ENCODE measurements around the gene CD36. TPM values are rescaled to one million over a fixed set of nuclear protein-coding genes. Genes with fewer than 3 reads are reported as not detected.

The CD36 gene
- under 1 TPM; 0.42 to 0.87 (median 0.68) TPM for total RNA-seq

DNA sequence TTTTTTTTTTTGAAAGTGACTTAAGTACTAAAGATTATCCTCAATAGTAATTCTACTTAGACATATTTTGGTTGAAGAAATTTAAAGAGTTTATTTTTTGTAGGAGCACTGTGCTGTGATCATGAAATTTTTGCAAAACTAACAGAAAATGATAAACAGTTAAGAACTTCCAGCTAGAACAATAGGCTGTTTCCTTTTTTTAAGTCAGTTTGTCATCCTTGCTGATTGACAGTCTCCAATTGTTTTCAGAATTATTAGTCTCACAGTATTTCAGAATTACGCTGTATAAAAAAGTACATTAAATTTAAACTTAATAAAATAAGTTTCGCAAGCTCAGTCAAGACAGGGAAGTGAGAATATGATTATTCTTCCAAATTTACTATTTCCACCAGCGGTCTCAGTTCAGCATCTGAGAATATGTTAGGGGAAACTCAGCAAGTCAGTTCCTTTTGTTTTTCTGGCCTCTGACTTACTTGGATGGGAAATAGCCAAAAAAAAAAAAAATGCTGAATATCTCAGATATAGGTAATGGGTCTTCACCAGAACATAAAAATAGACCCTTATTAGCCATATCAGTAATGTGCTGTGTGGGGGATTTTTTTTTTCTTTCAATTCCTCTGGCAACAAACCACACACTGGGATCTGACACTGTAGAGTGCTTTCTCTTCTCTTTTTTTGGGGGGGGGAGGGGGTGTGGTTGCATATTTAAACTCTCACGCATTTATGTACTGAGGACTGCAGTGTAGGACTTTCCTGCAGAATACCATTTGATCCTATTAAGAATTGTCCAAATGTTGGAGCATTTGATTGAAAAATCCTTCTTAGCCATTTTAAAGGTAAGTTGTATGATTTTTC lies at the start of gene CD36:
CD36 (plus strand) TSS at position 732 of the 855 bp plus-strand sequence. CDS start 8,099 bp downstream, outside the sequence.
- ATAC-seq (no peak), DNase-seq (no peak)
- no peaks in the 10 kb centered on the region for H3K4me1 Mint-ChIP-seq (ENCODE audit: low read depth)
- H3K4me3 Mint-ChIP-seq = no peak within 1 kb of the TSS
- peaks cover 5% of the 10 kb centered on the region for H3K9me3 Mint-ChIP-seq
- H3K36me3 Mint-ChIP-seq (ENCODE audit: insufficient read depth) = no peaks in the 10 kb centered on the region
- no peaks in the 10 kb centered on the region for H3K27me3 Mint-ChIP-seq (ENCODE audit: low read depth)

DNA sequence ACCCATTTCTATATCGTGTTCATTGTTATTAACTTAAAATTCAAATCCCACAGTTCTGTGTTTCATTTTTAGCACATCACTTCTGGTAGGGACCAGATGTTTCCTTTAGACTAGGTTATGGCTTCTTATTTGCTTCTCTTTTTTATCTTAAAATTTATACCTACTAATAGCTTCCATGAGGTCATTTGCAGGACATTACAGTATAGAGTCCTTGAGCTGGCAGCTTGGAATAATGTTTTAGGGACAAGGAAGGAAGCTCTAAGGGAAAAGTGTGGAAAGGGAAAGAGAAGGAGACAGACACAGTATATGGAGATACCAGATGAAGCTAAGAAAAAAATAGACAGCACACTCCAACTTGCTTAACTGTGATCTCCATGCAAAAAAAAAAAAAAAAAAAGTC lies 48.8 kb upstream of the CD36 start:
- H3K4me3 Mint-ChIP-seq = no peak overlapping the region
- no peak for ATAC-seq
- H3K36me3 Mint-ChIP-seq (ENCODE audit: insufficient read depth) = no peaks in the 10 kb centered on the region
- H3K9me3 Mint-ChIP-seq = peaks cover 4% of the 10 kb centered on the region
- H3K4me1 Mint-ChIP-seq (ENCODE audit: low read depth) = no peaks in the 10 kb centered on the region
- H3K27me3 Mint-ChIP-seq (ENCODE audit: low read depth) = no peaks in the 10 kb centered on the region
- no peak for DNase-seq

- no peak for ATAC-seq
- no peaks in the 10 kb centered on the region for H3K27me3 Mint-ChIP-seq (ENCODE audit: low read depth)
Measured at GRCh38 chr7:80591654-80592053, 46.8 kb upstream of the CD36 start.

GRCh38 chr7:80593869-80594586 lies 44.4 kb upstream of the CD36 start:
- Mint-ChIP-seq H3K27me3 (ENCODE audit: low read depth) (no peaks in the 10 kb centered on the region), H3K4me3 (no peak overlapping the region), H3K9me3 (peaks cover 4% of the 10 kb centered on the region), H3K4me1 (ENCODE audit: low read depth) (no peaks in the 10 kb centered on the region), H3K36me3 (ENCODE audit: insufficient read depth) (no peaks in the 10 kb centered on the region)
- ATAC-seq (no peak), DNase-seq (no peak)

More at GRCh38 chr7:80591654-80592053, 46.8 kb upstream of the CD36 start:
- no peaks in the 10 kb centered on the region for H3K36me3 Mint-ChIP-seq (ENCODE audit: insufficient read depth)
- H3K4me1 Mint-ChIP-seq (ENCODE audit: low read depth) = no peaks in the 10 kb centered on the region
- DNase-seq = no peak
- peaks cover 4% of the 10 kb centered on the region for H3K9me3 Mint-ChIP-seq
- H3K4me3 Mint-ChIP-seq = no peak overlapping the region

- H3K9me3 Mint-ChIP-seq = peaks cover 4% of the 10 kb centered on the region
- DNase-seq = no peak
- no peak for ATAC-seq
- no peaks in the 10 kb centered on the region for H3K36me3 Mint-ChIP-seq (ENCODE audit: insufficient read depth)
- H3K4me3 Mint-ChIP-seq = no peak overlapping the region
- H3K4me1 Mint-ChIP-seq (ENCODE audit: low read depth) = no peaks in the 10 kb centered on the region
- H3K27me3 Mint-ChIP-seq (ENCODE audit: low read depth) = no peaks in the 10 kb centered on the region
Measured at GRCh38 chr7:80596933-80597517, 41.4 kb upstream of the CD36 start.

GRCh38 chr7:80597875-80598274 lies 40.6 kb upstream of the CD36 start:
- no peak for DNase-seq
- Mint-ChIP-seq H3K9me3 (peaks cover 4% of the 10 kb centered on the region), H3K36me3 (ENCODE audit: insufficient read depth) (no peaks in the 10 kb centered on the region), H3K27me3 (ENCODE audit: low read depth) (no peaks in the 10 kb centered on the region), H3K4me3 (no peak overlapping the region), H3K4me1 (ENCODE audit: low read depth) (no peaks in the 10 kb centered on the region)
- ATAC-seq = no peak

DNA sequence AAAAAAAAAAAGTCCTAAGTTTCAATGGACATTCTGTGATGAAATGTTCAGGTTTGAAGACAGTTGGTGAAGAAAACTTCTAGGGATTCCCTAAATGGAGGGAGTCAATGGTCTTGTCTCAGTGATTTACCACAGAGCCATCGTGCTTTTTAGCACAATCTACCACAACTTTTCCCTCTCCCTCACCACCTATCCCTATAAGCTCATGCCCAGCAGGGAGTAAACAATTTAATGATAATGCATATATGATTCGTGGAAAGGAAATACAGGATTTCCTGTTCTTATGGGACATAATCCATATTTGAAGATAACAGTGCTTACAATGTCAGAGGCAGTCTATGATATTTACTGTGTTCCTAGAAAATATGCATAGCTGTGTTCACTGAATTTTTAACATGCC lies 38.4 kb upstream of the CD36 start:
- Mint-ChIP-seq H3K4me3 (no peak overlapping the region), H3K4me1 (ENCODE audit: low read depth) (no peaks in the 10 kb centered on the region), H3K27me3 (ENCODE audit: low read depth) (no peaks in the 10 kb centered on the region), H3K36me3 (ENCODE audit: insufficient read depth) (no peaks in the 10 kb centered on the region), H3K9me3 (no peaks in the 10 kb centered on the region)
- DNase-seq (no peak), ATAC-seq (no peak)

GRCh38 chr7:80601999-80602398 lies 36.4 kb upstream of the CD36 start:
- Mint-ChIP-seq H3K4me3 (no peak overlapping the region), H3K9me3 (no peaks in the 10 kb centered on the region), H3K4me1 (ENCODE audit: low read depth) (no peaks in the 10 kb centered on the region), H3K27me3 (ENCODE audit: low read depth) (no peaks in the 10 kb centered on the region), H3K36me3 (ENCODE audit: insufficient read depth) (no peaks in the 10 kb centered on the region)
- DNase-seq (no peak), ATAC-seq (no peak)

GRCh38 chr7:80603940-80604339 lies 34.5 kb upstream of the CD36 start:
- Mint-ChIP-seq H3K27me3 (ENCODE audit: low read depth) (no peaks in the 10 kb centered on the region), H3K4me1 (ENCODE audit: low read depth) (no peaks in the 10 kb centered on the region), H3K36me3 (ENCODE audit: insufficient read depth) (no peaks in the 10 kb centered on the region), H3K4me3 (no peak overlapping the region), H3K9me3 (no peaks in the 10 kb centered on the region)
- no peak for DNase-seq
- no peak for ATAC-seq

- H3K4me1 Mint-ChIP-seq (ENCODE audit: low read depth) = no peaks in the 10 kb centered on the region
- DNase-seq = no peak
- no peaks in the 10 kb centered on the region for H3K36me3 Mint-ChIP-seq (ENCODE audit: insufficient read depth)
- ATAC-seq = no peak
- H3K9me3 Mint-ChIP-seq = no peaks in the 10 kb centered on the region
- no peak overlapping the region for H3K4me3 Mint-ChIP-seq
- H3K27me3 Mint-ChIP-seq (ENCODE audit: low read depth) = no peaks in the 10 kb centered on the region
Measured at GRCh38 chr7:80604436-80604835, 34.0 kb upstream of the CD36 start.

DNA sequence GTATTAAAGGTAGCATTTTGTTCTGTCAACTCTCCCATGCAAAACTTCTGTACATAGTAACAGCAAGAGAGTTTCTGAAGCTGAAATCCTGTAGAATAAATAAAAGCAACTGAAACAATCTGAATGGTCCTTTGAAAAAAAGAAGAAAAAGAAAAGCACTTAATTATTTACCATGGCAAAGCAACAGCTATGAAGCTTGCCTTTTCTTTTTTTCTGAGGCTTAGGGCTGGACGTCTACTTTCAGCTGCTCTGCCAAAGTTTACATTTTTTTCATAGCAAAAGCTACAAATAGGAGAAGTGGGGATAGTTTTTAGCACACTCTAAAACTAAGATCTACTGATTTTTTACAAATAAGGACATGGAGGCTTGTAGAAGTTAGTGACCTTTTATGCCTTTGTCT lies 31.3 kb upstream of the CD36 start:
- no peaks in the 10 kb centered on the region for H3K4me1 Mint-ChIP-seq (ENCODE audit: low read depth)
- H3K36me3 Mint-ChIP-seq (ENCODE audit: insufficient read depth) = no peaks in the 10 kb centered on the region
- H3K4me3 Mint-ChIP-seq = no peak overlapping the region
- ATAC-seq = no peak
- DNase-seq = no peak
- H3K27me3 Mint-ChIP-seq (ENCODE audit: low read depth) = no peaks in the 10 kb centered on the region
- no peaks in the 10 kb centered on the region for H3K9me3 Mint-ChIP-seq

DNA sequence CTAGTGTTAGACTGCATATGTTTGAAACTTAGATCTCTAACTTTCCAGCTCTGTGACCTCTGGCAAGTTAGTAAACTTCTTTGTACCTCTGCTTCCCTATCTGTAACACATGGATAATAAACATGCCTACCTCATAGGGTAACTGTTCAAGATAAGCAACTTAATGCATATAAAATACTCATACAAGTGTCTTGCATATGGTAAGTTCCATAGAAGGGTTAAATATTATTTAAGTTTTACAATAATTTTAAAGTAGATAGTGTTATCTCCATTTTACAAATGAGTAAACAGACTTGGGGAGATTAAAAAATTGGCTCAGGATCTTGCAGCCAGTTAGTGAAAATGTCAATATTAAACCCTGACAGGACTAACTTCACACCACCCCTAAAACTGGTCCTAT lies 30.1 kb upstream of the CD36 start:
- Mint-ChIP-seq H3K4me3 (no peak overlapping the region), H3K4me1 (ENCODE audit: low read depth) (no peaks in the 10 kb centered on the region), H3K27me3 (ENCODE audit: low read depth) (no peaks in the 10 kb centered on the region), H3K36me3 (ENCODE audit: insufficient read depth) (no peaks in the 10 kb centered on the region), H3K9me3 (no peaks in the 10 kb centered on the region)
- no peak for ATAC-seq
- no peak for DNase-seq

GRCh38 chr7:80609751-80610150 lies 28.7 kb upstream of the CD36 start:
- Mint-ChIP-seq H3K27me3 (ENCODE audit: low read depth) (no peaks in the 10 kb centered on the region), H3K9me3 (no peaks in the 10 kb centered on the region), H3K36me3 (ENCODE audit: insufficient read depth) (no peaks in the 10 kb centered on the region), H3K4me1 (ENCODE audit: low read depth) (no peaks in the 10 kb centered on the region), H3K4me3 (no peak overlapping the region)
- ATAC-seq (no peak), DNase-seq (no peak)

GRCh38 chr7:80611353-80611752 lies 27.1 kb upstream of the CD36 start:
- no peaks in the 10 kb centered on the region for H3K27me3 Mint-ChIP-seq (ENCODE audit: low read depth)
- ATAC-seq (no peak), DNase-seq (no peak)
- H3K4me1 Mint-ChIP-seq (ENCODE audit: low read depth) = no peaks in the 10 kb centered on the region
- H3K4me3 Mint-ChIP-seq = no peak overlapping the region
- no peaks in the 10 kb centered on the region for H3K36me3 Mint-ChIP-seq (ENCODE audit: insufficient read depth)
- H3K9me3 Mint-ChIP-seq = no peaks in the 10 kb centered on the region

- DNase-seq (no peak), ATAC-seq (no peak)
- Mint-ChIP-seq H3K36me3 (ENCODE audit: insufficient read depth) (no peaks in the 10 kb centered on the region), H3K4me3 (no peak overlapping the region), H3K27me3 (ENCODE audit: low read depth) (no peaks in the 10 kb centered on the region), H3K9me3 (no peaks in the 10 kb centered on the region), H3K4me1 (ENCODE audit: low read depth) (no peaks in the 10 kb centered on the region)
Measured at GRCh38 chr7:80611779-80612178, 26.7 kb upstream of the CD36 start.

All from activated T-cell treated with anti-CD3 and anti-CD28 coated beads, Interleukin-2, amount 50 U/mL, for 4 hours (primary cell).